GM20431 (cell line): ENCODE measurements around the gene XKR8.

Experiments used
- in situ Hi-C: fragments of 300-500 bp; cut with MseI, MboI; formaldehyde crosslinking; loops from one replicate; pipeline ENCODE4 v1.15.0; 2020; ENCODE audit warnings: low sequenced_read_pairs; ENCODE audit not compliant: unreplicated experiment

Gene XKR8, protein sequence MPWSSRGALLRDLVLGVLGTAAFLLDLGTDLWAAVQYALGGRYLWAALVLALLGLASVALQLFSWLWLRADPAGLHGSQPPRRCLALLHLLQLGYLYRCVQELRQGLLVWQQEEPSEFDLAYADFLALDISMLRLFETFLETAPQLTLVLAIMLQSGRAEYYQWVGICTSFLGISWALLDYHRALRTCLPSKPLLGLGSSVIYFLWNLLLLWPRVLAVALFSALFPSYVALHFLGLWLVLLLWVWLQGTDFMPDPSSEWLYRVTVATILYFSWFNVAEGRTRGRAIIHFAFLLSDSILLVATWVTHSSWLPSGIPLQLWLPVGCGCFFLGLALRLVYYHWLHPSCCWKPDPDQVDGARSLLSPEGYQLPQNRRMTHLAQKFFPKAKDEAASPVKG

GRCh38 chr1:27959792-27960603, at the start of gene XKR8:
Gene XKR8 (plus strand): TSS chr1:27959973. CDS start chr1:27960070, 97 bp downstream.
- in situ Hi-C loops: no loop called here

DNA sequence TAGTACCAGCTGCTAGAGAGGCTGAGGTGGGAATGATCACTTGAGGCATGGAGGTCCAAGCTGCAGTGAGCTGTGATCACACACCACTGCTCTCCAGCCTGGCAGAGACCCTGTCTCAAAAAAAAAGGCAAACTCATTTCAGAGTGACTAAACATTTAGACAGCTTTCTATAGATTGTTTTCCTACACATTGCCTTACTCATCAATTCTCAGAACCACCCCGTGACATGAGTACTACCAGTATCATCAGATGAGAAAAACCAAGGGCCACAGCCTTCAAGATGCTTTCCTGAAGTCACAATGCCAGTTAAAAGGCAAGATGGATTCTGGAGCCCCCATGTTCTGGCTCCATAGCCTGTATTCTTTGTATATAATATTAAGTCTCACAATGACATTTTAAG, 47.3 kb upstream of the XKR8 start:
- in situ Hi-C loops: no loop called here

DNA sequence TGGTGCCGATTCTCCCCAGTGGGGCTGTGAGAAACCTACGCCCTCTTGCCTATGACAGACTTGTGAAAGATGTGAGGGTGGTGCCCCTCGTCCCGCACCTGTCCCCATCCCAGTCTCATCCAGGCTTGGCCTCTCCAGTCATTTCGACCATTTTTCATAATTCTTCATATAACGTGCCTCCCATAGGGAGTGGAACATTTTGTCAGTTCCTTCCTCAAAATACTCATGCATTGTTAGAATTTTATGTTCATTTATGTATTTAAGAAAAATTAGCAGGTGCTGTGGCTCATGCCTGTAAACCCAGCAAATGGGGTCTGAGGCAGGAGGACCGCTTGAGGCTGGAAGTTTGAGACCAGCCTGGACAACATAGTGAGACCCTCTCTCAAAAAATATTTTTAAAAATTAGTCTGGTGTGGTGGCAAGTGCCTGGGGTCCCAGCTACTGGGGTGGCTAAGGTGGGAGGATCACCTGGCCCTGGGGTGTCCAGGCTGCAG, 44.6 kb upstream of the XKR8 start:
- in situ Hi-C loops: no loop called here

DNA sequence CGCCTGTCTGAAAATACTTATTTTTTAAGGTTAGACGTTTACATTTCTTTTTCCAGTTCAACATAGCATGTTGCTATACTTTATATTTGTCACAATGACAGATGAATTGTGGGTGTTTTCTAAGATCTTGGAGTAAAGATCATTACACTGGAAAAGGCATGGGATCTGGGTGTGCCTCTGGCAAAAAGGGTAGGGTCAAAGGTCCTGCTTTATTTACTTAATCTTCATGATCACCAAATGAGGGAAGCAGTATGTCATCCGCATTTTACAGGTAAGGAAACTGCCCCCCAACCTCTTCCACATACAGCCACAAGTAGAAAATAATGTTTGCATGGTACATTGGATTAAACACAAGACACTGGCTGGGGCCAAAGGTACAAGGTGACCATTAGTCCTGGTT, 37.5 kb upstream of the XKR8 start:
- in situ Hi-C loops: no loop called here

DNA sequence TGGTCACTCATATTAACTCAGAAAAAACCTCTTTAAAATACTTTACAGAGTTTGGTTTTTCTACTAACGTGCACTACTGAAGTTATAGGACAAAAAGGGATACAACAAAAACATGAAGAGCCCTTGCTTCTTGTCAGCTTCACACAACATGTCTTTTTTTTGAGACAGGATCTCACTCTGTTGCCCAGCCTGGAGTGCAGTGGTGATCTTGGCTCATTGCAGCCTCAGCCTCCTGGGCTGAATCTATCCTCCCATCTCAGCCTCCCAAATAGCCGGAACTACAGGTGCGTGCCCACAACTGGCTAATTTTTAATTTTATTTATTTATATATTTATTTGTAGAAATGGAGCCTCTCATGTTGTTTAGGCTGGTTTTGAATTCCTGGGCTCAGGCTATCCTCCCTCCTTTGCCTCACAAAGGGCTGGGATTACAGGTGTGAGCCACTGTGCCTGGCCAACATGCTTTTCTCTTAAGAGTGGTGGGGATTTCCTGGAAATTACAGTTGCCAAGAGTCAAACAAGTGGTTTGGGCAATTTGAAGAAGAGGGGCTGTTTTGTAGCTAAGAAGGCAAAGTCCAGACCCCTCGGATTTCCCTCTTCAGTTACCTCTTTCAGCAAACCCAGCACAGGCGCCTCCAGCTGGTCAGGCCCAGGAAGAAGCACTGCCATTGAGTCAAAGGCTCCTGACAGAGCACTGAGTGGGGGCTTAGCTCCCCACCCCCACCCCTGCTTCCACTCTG, 31.4 kb upstream of the XKR8 start:
- in situ Hi-C loops: no loop called here

GRCh38 chr1:27931184-27931583, 28.6 kb upstream of the XKR8 start:
- in situ Hi-C loops: no loop called here

DNA sequence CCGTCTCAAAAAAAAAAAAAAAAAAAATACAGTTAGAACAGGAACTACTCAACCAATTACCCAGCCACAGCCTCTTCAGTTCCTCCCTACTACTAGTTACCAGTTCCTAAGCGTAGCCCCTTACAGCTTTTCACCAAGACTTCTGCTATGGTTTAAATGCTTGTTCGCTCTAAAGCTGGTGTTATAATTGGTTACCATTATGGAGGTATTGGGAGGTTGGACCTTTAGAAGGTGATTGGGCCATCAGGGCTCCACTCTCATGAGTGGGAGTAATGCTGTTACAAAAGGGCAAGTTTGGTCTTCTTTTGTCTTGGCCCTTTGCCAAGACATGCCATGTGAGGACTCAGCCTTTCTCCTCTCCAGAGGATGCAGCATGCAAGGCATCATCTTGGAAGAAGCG, 28.0 kb upstream of the XKR8 start:
- in situ Hi-C loops: no loop called here

DNA sequence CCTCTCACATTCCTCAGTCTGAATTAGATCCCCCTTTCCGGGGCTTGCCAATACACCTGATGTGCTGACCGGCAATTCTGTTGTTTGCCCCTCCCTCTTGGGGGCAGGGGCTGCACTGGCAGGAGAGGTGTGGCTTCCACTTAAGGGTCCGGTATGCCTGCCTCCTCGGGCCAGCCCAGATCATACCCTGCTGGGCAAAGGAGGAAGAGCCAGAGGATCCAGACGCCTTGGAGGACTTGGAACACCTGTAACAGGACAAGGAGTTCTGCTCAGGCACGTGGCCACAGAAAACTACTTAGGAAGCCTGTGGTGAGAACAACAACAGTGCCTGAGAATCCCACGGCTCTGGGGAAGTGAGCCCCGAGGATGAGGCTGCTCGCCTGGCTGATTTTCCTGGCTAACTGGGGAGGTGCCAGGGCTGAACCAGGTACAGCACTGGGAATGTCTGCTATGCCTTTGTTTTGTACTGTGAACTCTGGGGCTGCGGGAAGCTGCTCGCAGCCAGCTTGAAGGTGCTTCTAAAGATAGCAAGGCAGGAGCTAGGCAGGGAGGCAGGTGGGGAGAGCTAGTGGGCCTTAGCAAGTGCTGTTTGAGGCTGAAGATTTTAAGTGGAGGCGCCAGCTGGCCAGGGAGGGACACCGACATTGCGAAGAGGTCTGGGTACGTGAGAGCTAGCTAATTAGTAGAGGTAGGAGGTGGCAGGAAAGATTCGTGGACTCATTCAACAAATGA, 24.8 kb upstream of the XKR8 start, which contains the start of gene SMPDL3B:
SMPDL3B (plus strand) TSS at position 183 of the 732 bp plus-strand sequence; CDS start at position 367, 184 bp downstream.
- in situ Hi-C loops: no loop called here

DNA sequence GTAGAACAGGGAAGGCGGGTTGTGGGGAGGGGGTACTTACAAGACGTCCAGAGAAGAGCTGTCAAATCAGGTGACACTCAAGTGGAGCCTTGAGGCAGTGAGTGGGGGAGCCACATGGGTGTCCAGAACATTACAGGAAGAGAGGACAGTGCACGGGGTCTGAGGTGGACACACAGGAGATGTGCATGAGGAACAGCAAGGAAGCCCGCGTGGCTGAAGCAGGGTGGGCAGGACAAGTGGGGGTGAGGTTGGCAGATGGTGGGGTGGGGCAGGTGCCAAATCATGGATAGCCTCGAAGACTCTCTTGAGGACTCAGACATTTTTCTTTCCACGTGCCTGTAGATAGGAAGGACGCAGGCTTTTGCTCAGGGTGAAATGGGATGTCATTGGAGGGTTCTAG, 24.1 kb upstream of the XKR8 start:
- in situ Hi-C loops: no loop called here

- in situ Hi-C loops: no loop called here
Observed at GRCh38 chr1:27936370-27936769, 23.4 kb upstream of the XKR8 start.

DNA sequence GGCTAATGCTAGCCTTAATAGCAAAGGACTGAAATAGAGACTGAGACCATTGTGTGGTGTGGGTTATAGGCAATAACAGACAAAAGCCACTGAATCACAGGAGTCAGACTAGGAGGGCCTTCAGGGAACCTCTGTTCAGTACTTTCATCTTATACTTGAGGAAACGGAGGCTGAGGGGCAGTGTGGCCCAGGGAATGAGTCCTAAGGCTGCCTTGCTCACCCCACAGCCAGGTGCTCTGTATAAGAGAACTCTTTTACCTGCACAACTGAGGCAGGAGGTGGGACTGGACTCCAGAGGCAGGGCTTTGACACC, 22.3 kb upstream of the XKR8 start:
- in situ Hi-C loops: no loop called here

DNA sequence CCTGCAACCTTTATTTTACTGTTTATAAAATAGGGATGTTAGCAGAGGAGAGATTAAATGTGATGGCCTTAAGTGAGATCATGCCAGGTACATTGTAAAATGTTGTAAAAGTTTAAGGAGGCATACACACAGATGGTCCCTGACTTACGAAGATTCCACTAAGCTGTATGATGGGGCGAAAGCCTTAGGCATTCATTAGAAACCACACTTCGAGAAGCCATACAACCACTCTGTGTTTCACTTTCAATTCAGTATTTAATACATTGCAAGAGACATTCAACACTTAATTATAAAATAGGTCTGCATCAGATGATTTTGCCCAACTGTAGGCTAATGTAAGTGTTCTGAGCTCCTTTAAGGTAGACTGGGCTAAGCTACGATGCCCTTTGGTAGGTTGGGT, 21.3 kb upstream of the XKR8 start:
- in situ Hi-C loops: no loop called here

GRCh38 chr1:27940297-27940696, 19.5 kb upstream of the XKR8 start:
- in situ Hi-C loops: no loop called here

DNA sequence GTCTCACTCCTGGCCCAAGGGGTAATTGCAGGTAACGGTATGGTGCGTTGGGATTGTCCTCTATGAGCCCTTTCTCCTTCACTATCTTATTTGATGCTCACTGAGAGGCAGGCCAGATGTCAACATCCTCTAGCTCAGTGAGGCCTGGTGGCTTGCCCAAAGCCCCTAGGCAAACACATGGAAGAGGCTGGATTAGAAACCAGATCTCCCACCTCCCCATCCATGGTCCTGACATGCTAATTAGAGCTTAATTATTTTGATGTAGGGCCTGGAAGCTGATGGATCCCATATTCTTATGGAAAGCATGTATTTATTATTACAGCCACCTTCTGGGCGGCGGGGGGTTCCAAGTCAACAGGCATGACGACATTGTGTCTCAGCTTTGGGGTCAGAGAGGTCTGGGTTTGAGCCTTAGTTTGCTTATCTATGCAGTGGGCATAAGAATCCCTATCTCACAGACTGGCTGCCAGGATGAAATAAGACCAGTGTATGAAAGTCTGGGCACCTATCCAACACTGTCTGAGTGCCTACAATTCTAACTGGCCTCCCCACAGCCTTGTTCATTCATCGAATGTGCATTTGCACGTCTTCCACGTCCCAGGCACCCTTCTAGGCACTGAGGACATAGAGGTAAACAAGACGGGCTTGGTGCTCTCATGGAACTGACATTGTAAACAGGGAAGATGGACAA, 18.8 kb upstream of the XKR8 start:
- in situ Hi-C loops: no loop called here

- in situ Hi-C loops: no loop called here
Observed at GRCh38 chr1:27941671-27942540, 17.9 kb upstream of the XKR8 start.

GRCh38 chr1:27945020-27945419, 14.8 kb upstream of the XKR8 start:
- in situ Hi-C loops: no loop called here

- in situ Hi-C loops: no loop called here
Observed at GRCh38 chr1:27949027-27949426, 10.7 kb upstream of the XKR8 start.

GRCh38 chr1:27951396-27951795, 8.4 kb upstream of the XKR8 start:
- in situ Hi-C loops: no loop called here
